ENCODE data around the gene PSMA1.

The PSMA1 gene

DNA sequence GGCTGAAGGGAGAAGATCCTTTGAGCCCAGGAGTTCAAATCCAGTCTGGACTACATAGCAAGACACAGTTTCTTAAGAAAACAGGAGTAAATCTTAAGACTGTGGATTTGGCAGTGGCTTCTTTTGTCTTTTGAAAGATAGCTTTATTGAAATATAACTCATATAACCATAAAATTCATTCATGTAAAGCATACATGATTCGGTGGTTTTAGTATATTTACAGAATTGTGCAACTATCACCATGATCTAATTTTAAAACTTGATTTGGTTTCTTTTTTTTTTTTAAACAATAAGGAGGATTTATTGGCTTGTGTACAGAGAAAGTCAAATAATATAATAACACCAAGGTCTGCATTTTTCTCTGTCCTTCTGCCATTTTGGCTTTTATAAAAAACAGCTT is 23.1 kb upstream of the PSMA1 start:
- H3K4me2 ChIP-seq (ENCODE audit: low read depth, low read length, poor library complexity, severe bottlenecking), result no peak overlapping the region

DNA sequence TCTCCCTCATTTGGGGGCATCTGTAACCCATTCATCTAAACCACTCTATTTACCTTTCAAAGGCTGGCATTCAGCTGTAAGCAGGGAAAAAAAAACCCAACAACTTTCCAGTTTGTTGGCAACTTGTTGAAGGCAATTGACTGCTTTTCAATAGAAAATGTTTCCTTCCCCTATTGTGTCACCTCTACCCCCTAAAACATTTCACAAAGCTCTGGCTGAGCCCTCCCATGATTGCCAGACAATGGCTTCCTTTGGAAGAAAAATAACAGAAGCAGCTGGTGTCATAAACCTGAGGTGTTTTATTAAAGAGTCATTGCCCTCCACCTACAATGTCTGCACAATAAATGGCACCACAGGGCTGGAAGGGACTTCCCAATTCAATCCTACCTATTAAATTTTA is 22.1 kb upstream of the PSMA1 start:
- no peaks in the 10 kb centered on the region for H3F3A ChIP-seq (ENCODE audit: insufficient read depth)
- no peaks in the 10 kb centered on the region for H3K79me2 ChIP-seq (ENCODE audit: insufficient read depth, low read length)
- no peaks in the 10 kb centered on the region for H3K36me3 ChIP-seq (ENCODE audit: low read length)
- no peak overlapping the region for H3K27ac ChIP-seq (ENCODE audit: low read depth, low read length)
- no peaks in the 10 kb centered on the region for H4K20me1 ChIP-seq (ENCODE audit: low read depth, low read length)
- no peak overlapping the region for H3K4me3 ChIP-seq (ENCODE audit: insufficient read depth, low read length, poor library complexity, severe bottlenecking)
- no peak overlapping the region for H3K4me2 ChIP-seq (ENCODE audit: low read depth, low read length, poor library complexity, severe bottlenecking)
- H3K27me3 ChIP-seq (ENCODE audit: low read length), result no peaks in the 10 kb centered on the region
- TF ChIP-seq, protein P1, sequence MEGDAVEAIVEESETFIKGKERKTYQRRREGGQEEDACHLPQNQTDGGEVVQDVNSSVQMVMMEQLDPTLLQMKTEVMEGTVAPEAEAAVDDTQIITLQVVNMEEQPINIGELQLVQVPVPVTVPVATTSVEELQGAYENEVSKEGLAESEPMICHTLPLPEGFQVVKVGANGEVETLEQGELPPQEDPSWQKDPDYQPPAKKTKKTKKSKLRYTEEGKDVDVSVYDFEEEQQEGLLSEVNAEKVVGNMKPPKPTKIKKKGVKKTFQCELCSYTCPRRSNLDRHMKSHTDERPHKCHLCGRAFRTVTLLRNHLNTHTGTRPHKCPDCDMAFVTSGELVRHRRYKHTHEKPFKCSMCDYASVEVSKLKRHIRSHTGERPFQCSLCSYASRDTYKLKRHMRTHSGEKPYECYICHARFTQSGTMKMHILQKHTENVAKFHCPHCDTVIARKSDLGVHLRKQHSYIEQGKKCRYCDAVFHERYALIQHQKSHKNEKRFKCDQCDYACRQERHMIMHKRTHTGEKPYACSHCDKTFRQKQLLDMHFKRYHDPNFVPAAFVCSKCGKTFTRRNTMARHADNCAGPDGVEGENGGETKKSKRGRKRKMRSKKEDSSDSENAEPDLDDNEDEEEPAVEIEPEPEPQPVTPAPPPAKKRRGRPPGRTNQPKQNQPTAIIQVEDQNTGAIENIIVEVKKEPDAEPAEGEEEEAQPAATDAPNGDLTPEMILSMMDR (IDR thresholded peaks at IDR 0.05; ENCODE audit: insufficient read depth, low read length, poor library complexity, severe bottlenecking), result no peak
- no peak for TF ChIP-seq EZH2phosphoT487 (conservative IDR thresholded peaks at IDR 0.05; ENCODE audit: low read length)
- H3K9ac ChIP-seq (ENCODE audit: low read length), result no peak overlapping the region
- no peaks in the 10 kb centered on the region for H3K9me2 ChIP-seq (replicated peaks; ENCODE audit: insufficient read depth, low read length)
- no peak overlapping the region for H2AFZ ChIP-seq (ENCODE audit: low read depth, low read length, severe bottlenecking)
- no peaks in the 10 kb centered on the region for H3K9me3 ChIP-seq (ENCODE audit: insufficient read depth, low read length)

More for the DNA sequence above, 23.1 kb upstream of the PSMA1 start:
- Histone ChIP-seq H3K27ac (ENCODE audit: low read depth, low read length) (no peak overlapping the region), H3K27me3 (ENCODE audit: low read length) (no peaks in the 10 kb centered on the region), H3K9me2 (replicated peaks; ENCODE audit: insufficient read depth, low read length) (no peaks in the 10 kb centered on the region), H3K9me3 (ENCODE audit: insufficient read depth, low read length) (no peaks in the 10 kb centered on the region), H4K20me1 (ENCODE audit: low read depth, low read length) (no peaks in the 10 kb centered on the region), H2AFZ (ENCODE audit: low read depth, low read length, severe bottlenecking) (no peak overlapping the region), H3F3A (ENCODE audit: insufficient read depth) (no peaks in the 10 kb centered on the region), H3K9ac (ENCODE audit: low read length) (no peak overlapping the region), H3K36me3 (ENCODE audit: low read length) (no peaks in the 10 kb centered on the region), H3K4me3 (ENCODE audit: insufficient read depth, low read length, poor library complexity, severe bottlenecking) (no peak overlapping the region), H3K79me2 (ENCODE audit: insufficient read depth, low read length) (no peaks in the 10 kb centered on the region)
- TF ChIP-seq EZH2phosphoT487 (conservative IDR thresholded peaks at IDR 0.05; ENCODE audit: low read length), result no peak
- TF ChIP-seq, protein P1 (IDR thresholded peaks at IDR 0.05; ENCODE audit: insufficient read depth, low read length, poor library complexity, severe bottlenecking), result no peak

DNA sequence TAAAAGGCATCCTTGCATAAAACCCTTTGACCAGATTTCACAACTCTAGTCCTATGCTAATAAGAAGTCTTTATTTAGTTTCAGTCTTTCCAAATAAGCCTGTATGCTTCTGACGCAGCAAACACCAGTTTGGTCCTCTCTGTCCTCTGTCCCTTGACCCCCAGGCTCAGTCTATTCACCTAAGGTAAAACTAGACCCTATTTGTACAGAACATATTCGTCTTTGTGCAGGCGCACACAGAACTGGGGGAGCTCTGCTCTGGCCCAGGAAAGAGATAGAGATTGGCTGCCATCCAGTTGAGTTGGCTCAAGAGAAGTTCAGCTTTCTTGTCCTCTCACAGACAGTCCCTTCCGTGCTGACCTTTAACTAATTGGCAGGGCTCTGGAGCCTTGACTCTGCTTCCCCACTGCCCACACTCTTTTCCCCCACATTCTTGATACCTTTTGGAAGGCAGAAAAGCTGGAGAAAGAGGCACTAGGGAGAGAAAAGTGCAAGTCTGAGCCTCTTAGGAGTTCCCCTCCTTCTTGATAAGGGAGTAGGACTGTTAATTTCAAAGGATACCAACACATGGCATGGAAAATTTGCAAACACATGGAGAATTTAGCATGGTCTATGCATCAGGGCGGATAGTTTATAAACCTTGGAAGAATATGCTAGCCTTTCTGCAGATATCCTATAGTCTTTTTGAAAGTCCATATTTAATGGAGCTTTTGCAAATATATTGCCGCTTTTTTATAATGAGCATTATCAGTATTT is 21.2 kb upstream of the PSMA1 start:
- TF ChIP-seq, protein P1 (IDR thresholded peaks at IDR 0.05; ENCODE audit: insufficient read depth, low read length, poor library complexity, severe bottlenecking), result no peak
- TF ChIP-seq EZH2phosphoT487 (conservative IDR thresholded peaks at IDR 0.05; ENCODE audit: low read length), result no peak
- no peak overlapping the region for H2AFZ ChIP-seq (ENCODE audit: low read depth, low read length, severe bottlenecking)
- no peaks in the 10 kb centered on the region for H4K20me1 ChIP-seq (ENCODE audit: low read depth, low read length)
- H3K27me3 ChIP-seq (ENCODE audit: low read length), result no peaks in the 10 kb centered on the region
- H3K79me2 ChIP-seq (ENCODE audit: insufficient read depth, low read length), result no peaks in the 10 kb centered on the region
- H3K4me2 ChIP-seq (ENCODE audit: low read depth, low read length, poor library complexity, severe bottlenecking), result no peak overlapping the region
- no peak overlapping the region for H3K27ac ChIP-seq (ENCODE audit: low read depth, low read length)
- H3F3A ChIP-seq (ENCODE audit: insufficient read depth), result no peaks in the 10 kb centered on the region
- no peak overlapping the region for H3K9ac ChIP-seq (ENCODE audit: low read length)
- no peaks in the 10 kb centered on the region for H3K9me3 ChIP-seq (ENCODE audit: insufficient read depth, low read length)
- H3K4me3 ChIP-seq (ENCODE audit: insufficient read depth, low read length, poor library complexity, severe bottlenecking), result no peak overlapping the region
- H3K9me2 ChIP-seq (replicated peaks; ENCODE audit: insufficient read depth, low read length), result no peaks in the 10 kb centered on the region
- no peaks in the 10 kb centered on the region for H3K36me3 ChIP-seq (ENCODE audit: low read length)
